ENCODE measurements around the gene RASGRF1. TPM values are rescaled to one million over a fixed set of nuclear protein-coding genes. Genes with fewer than 3 reads are reported as not detected.
A peak's percentile ranks its signal among the peaks of the same experiment; 100 is the strongest.

Gene RASGRF1
- polyA plus RNA-seq, 4 donors: 0.27 to 0.55 (median 0.37) TPM

DNA sequence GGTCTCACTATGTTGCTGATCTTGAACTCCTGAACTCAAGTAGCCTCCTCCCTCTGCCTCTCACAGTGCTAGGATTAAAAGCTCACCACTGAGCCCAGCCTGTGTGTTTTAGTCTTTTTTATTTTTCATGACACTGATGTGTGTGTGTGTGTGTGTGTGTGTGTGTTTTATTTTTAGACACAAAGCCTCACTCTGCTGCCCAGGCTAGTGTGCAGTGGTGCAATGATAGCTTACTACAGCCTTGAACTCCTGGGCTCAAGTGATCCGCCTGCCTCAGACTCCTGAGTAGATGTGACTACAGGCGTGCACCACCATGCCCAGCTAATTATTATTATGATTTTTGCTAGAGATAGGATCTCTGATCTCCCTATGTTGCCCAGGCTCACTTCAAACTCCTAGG lies 122.5 kb downstream of the RASGRF1 start:
- DNase-seq (ENCODE audit: low read depth in 4 of 4, low spot score in 2 of 4): no peak

- no peak for DNase-seq (ENCODE audit: low read depth in 4 of 4, low spot score in 2 of 4)
These were observed 130.3 kb downstream of the RASGRF1 start for GRCh38 chr15:78960308-78960707.

- no peak for DNase-seq (ENCODE audit: low read depth in 4 of 4, low spot score in 2 of 4)
These were observed 131.2 kb downstream of the RASGRF1 start for GRCh38 chr15:78959360-78959759.

- DNase-seq (ENCODE audit: low read depth in 4 of 4, low spot score in 2 of 4): no peak
These were observed 133.0 kb downstream of the RASGRF1 start for GRCh38 chr15:78957416-78958093.

GRCh38 chr15:78956937-78957336 lies 133.6 kb downstream of the RASGRF1 start:
- DNase-seq (ENCODE audit: low read depth in 4 of 4, low spot score in 2 of 4): no peak

GRCh38 chr15:78955355-78955754 lies 135.2 kb downstream of the RASGRF1 start:
- no peak for DNase-seq (ENCODE audit: low read depth in 4 of 4, low spot score in 2 of 4)

- no peak for DNase-seq (ENCODE audit: low read depth in 4 of 4, low spot score in 2 of 4)
These were observed 138.7 kb downstream of the RASGRF1 start for GRCh38 chr15:78951841-78952238.

DNA sequence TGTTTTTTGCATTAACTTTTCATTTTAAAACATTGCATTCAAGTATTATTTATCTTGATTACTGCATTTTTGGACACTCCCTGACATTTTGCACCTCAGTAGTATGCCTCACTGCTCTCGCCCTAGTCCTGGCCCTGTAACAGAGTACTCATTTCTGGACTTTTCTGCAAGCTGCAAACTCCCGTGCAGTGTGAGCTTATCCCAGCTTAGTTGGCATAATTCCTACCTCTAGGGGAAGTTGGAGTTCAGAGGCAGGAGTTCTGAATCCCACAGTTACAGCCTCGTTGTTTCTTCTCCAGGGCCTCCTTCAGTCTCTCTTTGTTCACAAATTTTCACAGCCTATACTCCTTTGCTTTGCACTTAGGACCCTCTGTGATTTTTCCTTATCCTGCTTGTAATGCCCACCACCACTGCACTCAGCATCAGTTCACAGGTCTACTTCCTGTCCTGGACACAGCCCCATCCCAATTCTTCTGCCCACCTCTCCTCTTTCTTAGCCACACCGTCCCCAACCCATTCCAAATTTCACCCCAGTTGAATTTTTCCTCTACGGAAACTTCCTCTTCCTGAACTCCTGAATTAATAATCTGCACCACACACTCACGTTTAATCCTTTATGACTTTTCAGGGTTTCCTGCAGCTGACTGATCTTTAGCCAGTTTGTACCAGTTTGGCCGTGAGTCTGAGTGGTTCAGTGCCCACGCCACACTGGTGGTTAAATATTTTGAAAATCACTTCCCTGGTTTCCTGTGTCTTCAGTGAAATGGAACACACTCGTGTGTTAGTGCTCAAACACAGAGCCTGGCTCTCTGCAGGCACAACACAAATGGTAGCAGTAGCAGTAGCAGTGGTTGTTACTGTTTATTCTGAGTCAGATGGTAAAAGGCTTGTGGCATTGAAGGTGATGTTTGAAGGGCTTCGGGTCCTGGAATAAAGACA lies 139.4 kb downstream of the RASGRF1 start:
- DNase-seq (ENCODE audit: low read depth in 4 of 4, low spot score in 2 of 4): no peak

DNA sequence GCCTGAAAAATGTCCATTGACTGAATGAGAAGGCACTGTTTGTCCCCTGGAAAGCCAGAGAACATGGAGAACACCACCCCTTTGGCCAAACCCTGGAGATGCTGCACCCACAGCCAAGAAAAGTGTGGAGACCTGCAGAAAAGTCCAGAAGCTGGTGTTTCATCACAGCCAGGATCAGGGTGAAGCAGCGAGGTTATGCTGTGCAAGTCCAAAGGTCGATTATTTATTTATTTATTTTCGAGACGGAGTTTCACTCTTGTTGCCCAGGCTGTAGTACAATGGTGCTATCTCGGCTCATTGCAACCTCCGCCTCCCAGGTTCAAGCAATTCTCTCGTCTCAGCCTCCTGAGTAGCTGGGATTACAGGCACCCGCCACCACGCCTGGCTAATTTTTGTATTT lies 140.2 kb downstream of the RASGRF1 start:
- DNase-seq (ENCODE audit: low read depth in 4 of 4, low spot score in 2 of 4): no peak

- DNase-seq (ENCODE audit: low read depth in 4 of 4, low spot score in 2 of 4): no peak
These were observed 141.1 kb downstream of the RASGRF1 start for GRCh38 chr15:78949461-78949860.

DNA sequence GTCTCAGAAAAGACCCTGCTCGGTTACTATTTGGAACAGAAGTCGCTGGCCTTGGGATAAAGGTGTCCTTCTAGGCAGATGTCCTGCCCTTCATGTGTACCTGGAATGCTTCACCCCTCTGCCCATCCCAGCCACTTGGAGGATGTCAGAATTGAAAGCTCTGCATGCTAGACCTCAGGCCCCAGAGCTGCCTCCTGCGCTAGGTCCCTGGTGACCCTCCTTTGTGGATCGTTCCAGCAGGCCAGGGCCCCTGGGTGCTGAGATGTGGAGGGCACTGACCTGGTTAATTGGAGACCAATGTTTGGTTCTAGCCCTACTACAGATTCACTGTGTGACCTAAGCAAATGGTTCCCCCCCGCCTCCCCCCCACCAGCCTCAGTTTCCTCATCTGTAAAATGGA lies 143.1 kb downstream of the RASGRF1 start:
- no peak for DNase-seq (ENCODE audit: low read depth in 4 of 4, low spot score in 2 of 4)

DNA sequence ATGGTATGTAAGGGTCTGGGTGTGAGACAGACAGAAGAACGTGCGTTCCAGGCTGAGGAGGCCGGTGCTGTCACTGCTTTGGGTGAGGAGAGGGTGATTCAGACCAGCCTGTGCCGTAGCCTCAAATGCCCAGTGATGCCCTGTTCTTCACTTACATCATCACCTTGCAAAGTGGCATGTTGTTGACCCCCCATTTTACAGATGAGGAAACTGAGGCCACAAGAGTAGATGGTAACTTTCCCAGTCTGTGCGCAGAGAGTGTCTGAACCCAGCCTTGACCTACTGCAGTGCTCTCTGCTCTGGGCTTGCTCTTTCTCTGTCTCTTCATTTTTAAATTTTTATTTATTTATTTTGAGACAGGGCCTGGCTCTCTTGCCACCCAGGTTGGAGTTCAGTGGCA lies 144.1 kb downstream of the RASGRF1 start:
- no peak for DNase-seq (ENCODE audit: low read depth in 4 of 4, low spot score in 2 of 4)

DNA sequence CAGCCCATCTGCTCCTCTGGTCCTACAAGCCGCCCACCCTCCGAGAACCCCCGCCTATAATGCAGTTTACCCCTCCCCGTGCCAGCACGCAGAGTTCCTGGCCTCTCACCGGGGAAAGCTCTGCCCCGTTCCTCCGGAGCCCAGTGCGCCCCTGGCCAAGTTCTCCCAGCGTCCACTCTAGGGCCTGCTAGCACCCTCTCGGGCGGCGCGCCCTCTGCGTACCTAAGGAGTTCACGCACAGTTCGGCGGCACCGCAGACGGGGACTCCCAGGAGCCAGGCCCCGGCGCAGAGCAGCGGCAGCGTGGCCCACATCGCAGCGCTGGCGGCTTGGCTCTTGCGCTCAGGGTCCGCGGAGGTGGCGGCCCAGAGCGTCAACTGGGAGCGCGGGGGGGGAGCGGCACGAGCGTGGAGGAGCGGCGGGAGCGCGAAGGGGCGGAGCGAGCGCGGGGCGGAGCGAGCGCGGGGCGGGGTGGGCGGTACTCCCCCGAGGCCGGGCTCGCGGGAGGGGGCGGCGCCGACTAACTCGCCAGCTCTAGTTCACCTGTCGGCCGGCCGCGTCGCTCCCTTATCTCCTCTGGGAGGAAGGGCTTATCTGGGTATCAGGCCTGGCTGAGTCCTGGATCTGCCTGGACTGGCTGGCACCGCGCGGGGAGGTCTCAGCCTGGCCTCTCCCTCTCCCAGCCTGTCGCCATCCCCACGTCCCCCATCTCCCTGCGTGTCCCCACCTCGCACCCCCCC lies 145.7 kb downstream of the RASGRF1 start, which contains the start of gene CTSH:
TSS of gene CTSH (minus strand) at position 378 of the 739 bp plus-strand sequence. CDS start at position 313, 65 bp downstream.
- peak in 1 of 4 donors; percentile 51 for DNase-seq (ENCODE audit: low read depth in 4 of 4, low spot score in 2 of 4)

GRCh38 chr15:78944202-78944625 lies 146.4 kb downstream of the RASGRF1 start:
- DNase-seq (ENCODE audit: low read depth in 4 of 4, low spot score in 2 of 4): no peak

DNA sequence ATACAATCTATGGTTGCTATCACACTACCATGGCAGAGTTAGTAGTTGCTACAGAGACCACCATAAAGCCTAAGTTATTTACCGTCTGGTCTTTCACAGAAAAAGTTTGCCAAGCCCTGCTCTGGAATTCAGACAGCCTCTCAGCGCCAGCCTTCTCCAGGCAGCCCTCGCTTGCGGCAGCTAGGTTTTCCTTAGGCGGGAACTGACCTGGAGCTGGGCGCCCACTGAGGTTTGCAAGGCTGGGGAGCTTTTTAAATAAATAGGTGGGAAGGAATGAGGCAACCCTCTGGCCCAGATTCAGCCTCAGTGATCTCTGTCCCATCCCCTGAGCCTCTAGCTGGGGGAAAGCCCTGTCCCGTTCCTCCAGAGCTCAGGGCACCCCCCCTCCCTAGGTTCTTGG lies 146.9 kb downstream of the RASGRF1 start:
- DNase-seq (ENCODE audit: low read depth in 4 of 4, low spot score in 2 of 4): no peak

DNA sequence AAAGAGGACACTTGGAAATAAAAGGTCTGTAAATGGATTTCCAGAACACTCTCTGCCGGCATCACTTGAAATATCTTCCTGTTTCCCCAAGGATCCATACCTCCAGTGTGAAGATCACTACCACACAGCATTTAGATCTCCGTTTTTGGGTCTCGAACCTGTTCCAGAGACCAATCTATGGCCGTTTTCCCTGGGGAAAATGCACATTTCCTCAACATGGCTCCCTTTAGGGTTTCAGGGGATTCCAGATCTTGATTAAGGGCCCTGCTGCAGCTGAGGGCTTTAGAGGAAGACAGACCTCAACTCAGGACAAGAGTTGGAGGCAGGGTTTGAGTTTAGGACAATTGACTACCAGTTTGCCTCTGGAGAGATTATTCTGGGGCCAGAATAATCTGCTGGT lies 147.8 kb downstream of the RASGRF1 start:
- no peak for DNase-seq (ENCODE audit: low read depth in 4 of 4, low spot score in 2 of 4)

DNA sequence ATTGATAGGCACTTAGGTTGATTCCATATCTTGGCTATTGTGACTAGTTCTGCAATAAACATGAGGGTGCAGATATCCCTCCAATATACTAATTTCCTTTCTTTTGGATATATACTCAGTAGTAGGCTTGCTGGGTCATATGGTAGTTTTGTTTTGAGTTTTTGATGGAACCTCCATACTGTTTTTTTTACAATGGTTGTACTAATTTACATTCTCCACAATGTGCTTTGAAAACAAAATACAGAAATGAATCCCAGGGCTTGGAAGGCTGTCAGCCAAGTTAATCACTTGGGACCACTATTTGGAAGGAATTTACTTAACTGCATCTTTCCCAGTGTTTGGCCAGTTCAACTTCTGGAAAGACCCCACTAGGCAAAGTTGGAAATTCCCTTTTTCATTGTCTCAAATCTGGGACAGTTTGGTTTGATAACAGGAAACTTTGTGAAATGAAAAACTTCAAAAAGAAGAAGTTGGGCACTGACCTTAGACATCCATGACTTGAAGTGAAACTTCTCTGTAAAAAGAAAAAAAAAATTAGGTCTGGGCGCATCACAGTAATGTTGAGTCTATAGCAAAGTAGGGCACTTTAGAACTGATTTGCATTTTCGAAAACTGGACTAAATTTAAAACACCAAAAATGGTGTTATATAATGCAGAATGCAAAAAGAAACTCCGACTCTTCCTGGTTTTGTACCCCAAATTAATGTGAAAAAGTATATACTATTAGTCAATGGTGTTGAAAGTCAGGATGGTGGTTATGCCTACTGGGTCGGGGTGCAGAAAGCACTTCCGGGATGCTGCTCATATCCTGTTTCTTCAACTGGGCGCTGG lies 151.7 kb downstream of the RASGRF1 start:
- no peak for DNase-seq (ENCODE audit: low read depth in 4 of 4, low spot score in 2 of 4)

- no peak for DNase-seq (ENCODE audit: low read depth in 4 of 4, low spot score in 2 of 4)
These were observed 153.3 kb downstream of the RASGRF1 start for GRCh38 chr15:78937132-78937739.

GRCh38 chr15:78934655-78935023 lies 155.9 kb downstream of the RASGRF1 start:
- no peak for DNase-seq (ENCODE audit: low read depth in 4 of 4, low spot score in 2 of 4)

Data from left renal cortex interstitium (tissue), 4 donors.